GM21723 (cell line): Measurements from ENCODE around the gene WDR1.

ENCODE experiments used
- ATAC-seq: cut with Tn5 transposase; IDR thresholded peaks from one replicate; pipeline ENCODE4 v1.9.1; 2021; ENCODE audit warnings: mild to moderate bottlenecking, moderate library complexity; ENCODE audit not compliant: unreplicated experiment

WDR1 gene

GRCh38 chr4:10115271-10115796 is 1.3 kb downstream of the WDR1 start:
- ATAC-seq, result no peak

- ATAC-seq, result no peak
These were observed 2.0 kb downstream of the WDR1 start for GRCh38 chr4:10114607-10115006.

GRCh38 chr4:10114147-10114546 is 2.5 kb downstream of the WDR1 start:
- no peak for ATAC-seq

GRCh38 chr4:10113362-10114047 is 3.1 kb downstream of the WDR1 start:
- no peak for ATAC-seq

GRCh38 chr4:10112658-10113284 is 3.8 kb downstream of the WDR1 start:
- ATAC-seq, result no peak

- ATAC-seq, result no peak
These were observed 5.4 kb downstream of the WDR1 start for GRCh38 chr4:10111067-10111801.

- ATAC-seq, result no peak
These were observed 6.5 kb downstream of the WDR1 start for GRCh38 chr4:10109995-10110670.

GRCh38 chr4:10108818-10109783 is 7.5 kb downstream of the WDR1 start:
- no peak for ATAC-seq

- ATAC-seq, result no peak
These were observed 8.2 kb downstream of the WDR1 start for GRCh38 chr4:10108391-10108790.

- ATAC-seq, result no peak
These were observed 9.2 kb downstream of the WDR1 start for GRCh38 chr4:10107111-10108091.

GRCh38 chr4:10106421-10107039 is 10.1 kb downstream of the WDR1 start:
- ATAC-seq, result no peak

GRCh38 chr4:10105920-10106319 is 10.7 kb downstream of the WDR1 start:
- ATAC-seq, result no peak

GRCh38 chr4:10105421-10105820 is 11.2 kb downstream of the WDR1 start:
- ATAC-seq, result no peak

- ATAC-seq, result no peak
These were observed 11.7 kb downstream of the WDR1 start for GRCh38 chr4:10104991-10105276.

GRCh38 chr4:10104211-10104990 is 12.2 kb downstream of the WDR1 start:
- no peak for ATAC-seq

- no peak for ATAC-seq
These were observed 13.9 kb downstream of the WDR1 start for GRCh38 chr4:10102474-10103332.
